A549 (cell line): ENCODE measurements around the gene TNS3.

Source experiments
- CBX2 ChIP-seq: fragments of 200-600 bp; sonication (generic); IDR thresholded peaks from 2 replicates; pipeline ENCODE4 v1.6.1; 2016; ENCODE audit warnings: low read depth, mild to moderate bottlenecking, borderline replicate concordance
- CEBPB ChIP-seq, 2 experiments: fragments of >200 bp in 1 of 2; sonication (Bioruptor Twin) in 1 of 2; formaldehyde crosslinking in 1 of 2; IDR thresholded peaks; 2 replicates each; pipeline ENCODE4 v1.6.1; 2012 to 2016
- EP300 ChIP-seq, 2 experiments: fragments of >200 bp; sonication (Bioruptor Twin); formaldehyde crosslinking; IDR thresholded peaks; 2 replicates in 1 of 2; 3 replicates in 1 of 2; pipeline ENCODE4 v1.6.1; 2016 to 2017
- HOXB13 ChIP-seq: fragments of 250-450 bp; sonication (Bioruptor Pico); IDR thresholded peaks from 2 replicates; pipeline ENCODE4 v1.5.0; 2020; ENCODE audit warnings: low read depth, mild to moderate bottlenecking, moderate library complexity
- JUNB ChIP-seq: fragments of >200 bp; sonication (Bioruptor Twin); formaldehyde crosslinking; IDR thresholded peaks from 2 replicates; pipeline ENCODE4 v1.6.1; 2016
- KDM1A ChIP-seq: fragments of 200-600 bp; sonication (generic); IDR thresholded peaks from 2 replicates; pipeline ENCODE4 v1.6.1; 2016; ENCODE audit warnings: low read depth, mild to moderate bottlenecking
- MAZ ChIP-seq: fragments of 150-350 bp; IDR thresholded peaks from 2 replicates; pipeline ENCODE4 v1.6.1; 2014; ENCODE audit warnings: antibody characterized with exemption, low read depth, low read length, borderline replicate concordance
- PBX3 ChIP-seq: IDR thresholded peaks from 2 replicates; pipeline ENCODE4 v1.6.1; 2012
- POLR2A ChIP-seq: IDR thresholded peaks from 2 replicates; pipeline ENCODE4 v1.6.1; 2012; ENCODE audit warnings: mild to moderate bottlenecking, low read length
- RAD21 ChIP-seq, 2 experiments: fragments of >200 bp in 1 of 2; sonication (Bioruptor Twin) in 1 of 2; formaldehyde crosslinking in 1 of 2; IDR thresholded peaks in 1 of 2; conservative IDR thresholded peaks in 1 of 2; 2 replicates in 1 of 2; 3 replicates in 1 of 2; pipeline ENCODE4 v1.6.1; 2012 to 2018; ENCODE audit warnings: inconsistent platforms in 1 of 2
- RCOR1 ChIP-seq: fragments of 150-350 bp; IDR thresholded peaks from 2 replicates; pipeline ENCODE4 v1.6.1; 2014; ENCODE audit warnings: antibody characterized with exemption, low read length, low read depth
- RNF2 ChIP-seq: fragments of 200-600 bp; sonication (generic); IDR thresholded peaks from 2 replicates; pipeline ENCODE4 v1.6.1; 2016; ENCODE audit warnings: low read depth, mild to moderate bottlenecking, antibody characterized with exemption, moderate library complexity, borderline replicate concordance
- ZNF302 ChIP-seq: fragments of 250-450 bp; sonication (Bioruptor Pico); IDR thresholded peaks from 2 replicates; pipeline ENCODE4 v1.9.0; 2021; ENCODE audit warnings: inconsistent platforms, mild to moderate bottlenecking, moderate library complexity
- TF ChIP-seq, protein P1 (sequence below): fragments of >200 bp; sonication (Bioruptor Twin); formaldehyde crosslinking; IDR thresholded peaks from 3 replicates; pipeline ENCODE4 v1.5.1; 2016

DNA sequence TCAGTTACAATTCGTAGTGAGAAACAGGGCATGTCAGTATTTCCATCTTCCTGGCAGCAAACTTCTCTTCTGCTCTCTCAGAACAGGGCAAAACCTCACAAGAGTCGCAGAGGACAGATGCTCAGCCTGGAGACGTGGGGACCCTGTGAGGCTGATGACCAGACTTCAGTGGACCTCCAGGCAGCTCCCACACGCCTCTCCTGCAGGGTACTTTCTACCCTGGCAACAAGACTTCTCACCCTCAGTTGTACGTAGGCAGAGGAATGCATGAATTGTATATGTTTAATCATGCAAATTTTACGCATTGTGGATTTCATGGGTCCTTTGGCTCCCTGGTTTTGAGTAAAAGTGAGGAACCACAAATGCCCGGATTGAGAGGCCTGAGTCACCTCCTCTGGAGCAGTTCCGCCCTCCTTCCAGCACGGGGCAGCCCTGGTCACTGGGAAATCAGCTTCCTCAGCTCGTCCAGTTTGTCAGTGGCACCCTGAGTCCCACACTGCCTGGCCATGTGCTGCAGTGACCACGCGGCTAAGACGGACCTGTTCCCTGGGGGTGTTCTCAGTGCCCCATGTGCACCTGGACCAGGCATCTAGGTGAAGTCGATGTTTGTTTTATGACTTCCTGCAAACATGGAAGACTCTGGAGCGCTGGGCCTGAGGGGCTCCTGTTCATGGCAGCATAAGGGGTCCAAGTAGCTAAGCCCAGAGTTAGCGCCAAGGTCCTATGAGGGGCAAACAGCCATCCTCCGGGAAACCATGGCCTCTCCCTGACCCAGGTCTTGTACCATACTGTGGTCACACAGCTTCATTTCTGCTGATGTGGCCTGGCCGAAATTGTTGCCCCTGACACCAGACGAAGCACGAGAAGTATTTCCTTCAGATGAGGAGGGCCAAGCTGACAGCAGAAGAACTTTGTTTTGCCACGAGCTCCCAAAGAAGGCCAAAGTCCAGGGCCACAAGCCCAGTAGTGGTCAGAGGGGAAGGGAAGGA, 165.1 kb downstream of the TNS3 start:
- no peak for TF ChIP-seq JUNB
- no peak for TF ChIP-seq RAD21 (conservative IDR thresholded peaks at IDR 0.05 in 1 of 2, IDR thresholded peaks at IDR 0.05 in 1 of 2)
- no peak for TF ChIP-seq KDM1A
- TF ChIP-seq PBX3: no peak
- TF ChIP-seq EP300 (IDR thresholded peaks at IDR 0.05): no peak
- TF ChIP-seq, protein P1, sequence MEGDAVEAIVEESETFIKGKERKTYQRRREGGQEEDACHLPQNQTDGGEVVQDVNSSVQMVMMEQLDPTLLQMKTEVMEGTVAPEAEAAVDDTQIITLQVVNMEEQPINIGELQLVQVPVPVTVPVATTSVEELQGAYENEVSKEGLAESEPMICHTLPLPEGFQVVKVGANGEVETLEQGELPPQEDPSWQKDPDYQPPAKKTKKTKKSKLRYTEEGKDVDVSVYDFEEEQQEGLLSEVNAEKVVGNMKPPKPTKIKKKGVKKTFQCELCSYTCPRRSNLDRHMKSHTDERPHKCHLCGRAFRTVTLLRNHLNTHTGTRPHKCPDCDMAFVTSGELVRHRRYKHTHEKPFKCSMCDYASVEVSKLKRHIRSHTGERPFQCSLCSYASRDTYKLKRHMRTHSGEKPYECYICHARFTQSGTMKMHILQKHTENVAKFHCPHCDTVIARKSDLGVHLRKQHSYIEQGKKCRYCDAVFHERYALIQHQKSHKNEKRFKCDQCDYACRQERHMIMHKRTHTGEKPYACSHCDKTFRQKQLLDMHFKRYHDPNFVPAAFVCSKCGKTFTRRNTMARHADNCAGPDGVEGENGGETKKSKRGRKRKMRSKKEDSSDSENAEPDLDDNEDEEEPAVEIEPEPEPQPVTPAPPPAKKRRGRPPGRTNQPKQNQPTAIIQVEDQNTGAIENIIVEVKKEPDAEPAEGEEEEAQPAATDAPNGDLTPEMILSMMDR: no peak
- TF ChIP-seq CBX2: no peak
- no peak for TF ChIP-seq ZNF302 (CRISPR knock-in tag)
- TF ChIP-seq RCOR1: no peak
- no peak for TF ChIP-seq HOXB13
- no peak for TF ChIP-seq CEBPB (IDR thresholded peaks at IDR 0.05)
- no peak for TF ChIP-seq RNF2
- TF ChIP-seq POLR2A: no peak
- TF ChIP-seq MAZ: no peak
